NCI-H345 treated with DMSO at 0.1 percent for 48 hours (cell line): ENCODE data around the gene CARD9.
"Not testable (repeated sequence)": the region's sequence is repeated elsewhere in the genome, so short reads cannot be mapped to it uniquely, and the experiment has no call there.

Source experiments
- DNase-seq: peaks from one replicate; lab custom pipeline; 2025; ENCODE audit not compliant: unreplicated experiment; lab: John Stamatoyannopoulos, UW

CARD9 gene

DNA sequence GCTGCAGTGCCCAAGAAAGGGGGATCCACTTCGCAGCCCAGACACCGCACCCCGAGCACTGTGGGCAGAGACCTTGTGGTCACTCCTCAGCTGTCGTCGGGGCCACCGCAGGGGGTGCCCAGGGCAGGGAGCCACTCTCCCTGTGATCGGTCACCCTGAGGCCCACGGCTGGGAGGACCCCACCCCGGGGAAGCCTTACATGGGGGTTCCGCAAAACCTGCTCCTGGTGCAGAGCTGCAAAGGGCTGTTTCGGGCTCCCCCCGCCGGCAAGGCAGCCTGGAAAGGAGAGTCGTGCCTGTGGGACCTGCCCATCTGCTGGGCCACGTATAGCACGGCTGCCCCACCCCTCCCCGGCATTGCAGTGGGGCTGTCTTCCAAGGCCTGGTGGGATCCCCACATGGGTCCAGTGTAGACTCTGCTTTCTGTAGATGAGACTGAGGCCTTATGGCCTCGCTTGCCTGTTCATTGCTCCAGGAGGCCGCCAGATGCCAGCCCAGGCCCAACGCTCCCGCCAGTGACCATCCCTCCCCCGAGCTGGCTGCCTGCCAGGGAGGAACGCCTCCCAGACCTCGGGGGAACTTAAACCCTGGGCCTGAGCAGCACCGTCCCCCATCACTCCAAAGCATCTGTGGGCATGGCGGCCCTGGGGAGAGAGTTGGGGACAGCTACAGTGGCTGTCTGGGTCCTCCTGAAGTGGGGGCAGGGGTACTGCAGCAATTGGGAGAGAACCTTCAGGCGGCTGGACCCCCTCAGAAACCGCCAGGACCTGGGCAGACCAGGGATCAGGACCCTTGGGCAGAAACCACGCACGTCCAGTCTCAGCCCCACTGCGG is 8.3 kb downstream of the CARD9 start:
- DNase-seq = no peak

GRCh38 chr9:136363949-136364748 is 9.3 kb downstream of the CARD9 start:
- no peak for DNase-seq

GRCh38 chr9:136363106-136363948 is 10.1 kb downstream of the CARD9 start, which contains the start of gene DNLZ:
Gene DNLZ, minus strand, starts transcription at chr9:136363744. Its CDS starts 30 bp downstream, at chr9:136363714.
- peak; percentile 82 for DNase-seq

DNA sequence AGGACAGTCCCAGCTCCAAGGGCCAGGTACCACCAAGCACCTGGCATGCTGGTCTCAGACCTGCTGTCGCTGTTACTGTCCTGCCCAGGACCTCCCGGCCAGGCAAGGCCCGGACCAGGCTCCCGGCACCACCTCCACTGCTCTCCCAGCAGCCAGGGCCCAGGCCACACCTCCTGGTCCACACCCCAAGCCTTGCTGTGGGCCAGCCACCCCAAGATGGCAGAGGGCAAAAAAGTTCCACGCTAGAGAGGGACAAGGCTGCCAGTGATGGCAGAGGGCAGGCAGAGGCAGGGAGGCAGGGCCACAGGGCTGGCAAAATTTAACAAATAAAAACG is 11.1 kb downstream of the CARD9 start:
- no peak for DNase-seq

DNA sequence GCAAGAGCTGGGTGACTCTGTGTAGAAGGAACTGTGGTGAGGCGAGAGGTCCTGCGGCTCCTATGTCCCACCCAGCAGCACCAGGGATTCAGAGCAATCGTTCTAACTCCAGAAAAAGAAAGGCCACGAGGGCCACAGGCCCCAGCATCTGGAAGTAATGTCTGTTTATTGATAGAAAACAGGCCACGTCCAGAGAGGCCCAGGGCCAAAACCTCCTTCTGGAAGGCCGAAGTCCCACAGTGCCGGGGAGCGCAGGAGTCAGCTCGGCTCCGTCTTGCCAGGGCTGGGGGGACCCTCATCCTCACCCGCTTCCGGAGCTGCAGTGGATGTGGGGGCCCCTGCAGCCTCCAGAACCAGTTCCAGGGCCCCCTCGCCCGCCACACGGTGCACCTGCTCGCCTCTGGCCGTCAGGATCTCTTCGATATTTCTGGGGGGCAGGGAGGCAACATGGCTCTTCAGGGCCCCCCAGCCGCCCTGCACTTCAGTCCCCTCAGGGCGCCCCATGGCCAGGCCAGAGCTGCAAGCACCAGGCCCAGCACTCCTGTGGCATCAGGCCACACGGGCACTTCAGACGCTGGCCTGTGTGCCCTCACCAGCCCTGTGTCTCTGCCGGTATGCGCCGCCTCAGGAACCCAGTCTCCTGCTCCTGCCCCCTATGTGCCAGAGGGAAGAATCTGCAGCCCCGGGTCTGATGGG is 11.6 kb downstream of the CARD9 start:
- no peak for DNase-seq

- no peak for DNase-seq
Observed at GRCh38 chr9:136361047-136361753, 12.3 kb downstream of the CARD9 start.

DNA sequence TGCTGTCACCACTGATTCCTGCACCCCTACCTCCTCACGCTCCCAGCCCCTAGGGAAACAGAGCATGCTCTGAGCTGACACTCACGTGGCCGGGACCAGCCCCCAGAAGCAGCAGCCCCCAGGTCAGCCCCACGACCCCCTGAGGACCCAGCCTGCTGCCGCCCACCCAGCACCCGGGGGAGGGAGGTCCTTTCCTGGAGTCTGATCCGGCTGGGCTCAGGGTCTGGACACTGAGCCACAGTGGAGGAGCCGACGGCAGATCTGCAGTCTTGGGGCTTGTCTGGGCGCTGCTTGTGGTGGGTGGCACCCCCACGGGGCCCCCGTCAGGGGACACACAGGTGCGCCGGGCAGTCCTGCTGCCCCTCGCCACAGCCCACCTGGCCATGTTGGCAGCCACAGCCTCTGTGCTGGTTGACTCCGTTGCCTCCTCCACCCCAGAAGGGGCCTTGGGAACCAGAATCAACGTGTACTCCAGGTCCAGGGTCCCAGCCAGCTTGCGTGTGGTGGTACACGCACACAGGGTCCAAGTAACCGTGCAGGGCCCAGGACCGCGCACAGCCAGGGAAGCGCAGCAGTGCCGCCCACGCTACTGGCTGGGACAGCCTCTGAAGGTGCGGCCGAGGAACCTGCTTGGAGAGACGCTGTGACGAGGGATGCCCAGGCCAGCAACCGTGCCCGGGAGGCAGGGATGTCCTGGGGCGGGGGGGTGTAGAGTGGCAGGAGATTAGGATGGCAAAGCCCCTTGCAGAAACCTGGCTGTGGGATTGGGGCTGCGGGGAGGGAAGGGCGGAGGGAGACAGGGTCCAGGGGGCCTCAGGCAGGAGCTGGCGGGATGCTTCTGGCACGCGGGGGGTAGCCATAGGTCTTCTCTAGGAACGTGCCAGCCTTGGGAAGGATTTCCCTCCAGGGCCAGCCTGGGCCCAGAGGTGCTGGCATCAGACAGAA is 13.4 kb downstream of the CARD9 start:
- DNase-seq = no peak

DNA sequence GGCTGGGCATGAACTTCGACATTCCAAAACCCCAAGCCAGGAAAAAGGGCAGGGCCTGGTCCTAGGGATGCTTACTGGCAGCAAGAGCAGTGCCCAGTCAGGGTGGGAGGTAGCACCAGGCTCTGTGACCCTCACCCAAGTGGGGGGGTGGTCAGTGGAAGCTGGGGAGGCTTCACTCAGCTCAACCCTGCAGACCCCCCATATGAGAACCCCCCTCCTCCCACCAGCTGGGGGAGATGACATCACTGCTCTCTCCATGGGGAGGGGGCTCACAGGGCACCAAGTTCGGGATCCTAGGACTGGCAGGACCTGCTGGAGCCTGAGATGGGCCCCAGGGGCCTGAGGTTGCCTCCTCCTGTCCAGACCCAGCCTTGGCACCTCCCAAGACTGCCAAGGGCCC is 14.6 kb downstream of the CARD9 start:
- no peak for DNase-seq

DNA sequence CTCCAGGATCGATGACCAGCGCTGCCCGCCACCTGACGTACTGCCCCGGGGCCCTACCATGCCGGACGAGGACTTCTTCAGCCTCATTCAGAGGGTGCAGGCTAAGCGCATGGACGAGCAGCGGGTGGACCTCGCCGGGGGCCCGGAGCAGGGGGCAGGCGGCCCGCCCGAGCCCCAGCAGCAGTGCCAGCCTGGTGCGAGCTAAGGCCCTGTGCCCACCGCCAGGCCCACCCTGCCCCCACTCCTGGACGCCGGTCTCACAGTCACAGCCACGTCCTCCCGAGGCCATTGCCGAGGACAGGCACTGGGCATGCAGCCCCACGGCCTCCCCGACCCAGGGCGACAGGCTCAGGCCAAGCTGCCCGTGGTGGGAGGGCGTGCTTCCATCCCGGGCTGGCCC is 15.5 kb downstream of the CARD9 start:
- DNase-seq = no peak

DNA sequence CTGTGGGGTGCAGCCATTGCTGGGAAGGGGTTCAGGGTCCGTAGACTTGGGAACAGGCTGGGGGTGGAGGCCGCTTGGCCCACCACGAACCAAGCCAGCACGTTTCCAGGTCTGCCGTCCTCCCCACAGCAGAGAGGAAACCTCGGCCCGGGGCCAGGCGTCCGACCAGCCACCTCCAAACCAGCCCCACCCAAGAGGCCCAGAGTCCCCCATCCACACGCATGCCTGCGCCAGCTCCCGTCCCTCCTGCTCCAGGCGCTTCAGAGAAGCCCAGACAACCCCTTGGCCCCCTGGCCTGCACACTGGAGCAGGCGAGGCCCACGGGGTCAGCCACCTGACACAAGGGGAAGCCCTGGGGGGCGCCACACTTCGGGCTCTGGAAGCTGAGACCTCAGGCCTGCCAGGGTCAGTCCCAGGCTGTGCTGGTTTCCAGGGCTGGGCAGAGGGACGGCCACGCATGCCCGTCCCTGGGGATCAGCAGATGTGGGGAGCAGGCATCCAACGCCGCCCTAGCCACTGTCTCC is 16.2 kb downstream of the CARD9 start:
- no peak for DNase-seq

DNA sequence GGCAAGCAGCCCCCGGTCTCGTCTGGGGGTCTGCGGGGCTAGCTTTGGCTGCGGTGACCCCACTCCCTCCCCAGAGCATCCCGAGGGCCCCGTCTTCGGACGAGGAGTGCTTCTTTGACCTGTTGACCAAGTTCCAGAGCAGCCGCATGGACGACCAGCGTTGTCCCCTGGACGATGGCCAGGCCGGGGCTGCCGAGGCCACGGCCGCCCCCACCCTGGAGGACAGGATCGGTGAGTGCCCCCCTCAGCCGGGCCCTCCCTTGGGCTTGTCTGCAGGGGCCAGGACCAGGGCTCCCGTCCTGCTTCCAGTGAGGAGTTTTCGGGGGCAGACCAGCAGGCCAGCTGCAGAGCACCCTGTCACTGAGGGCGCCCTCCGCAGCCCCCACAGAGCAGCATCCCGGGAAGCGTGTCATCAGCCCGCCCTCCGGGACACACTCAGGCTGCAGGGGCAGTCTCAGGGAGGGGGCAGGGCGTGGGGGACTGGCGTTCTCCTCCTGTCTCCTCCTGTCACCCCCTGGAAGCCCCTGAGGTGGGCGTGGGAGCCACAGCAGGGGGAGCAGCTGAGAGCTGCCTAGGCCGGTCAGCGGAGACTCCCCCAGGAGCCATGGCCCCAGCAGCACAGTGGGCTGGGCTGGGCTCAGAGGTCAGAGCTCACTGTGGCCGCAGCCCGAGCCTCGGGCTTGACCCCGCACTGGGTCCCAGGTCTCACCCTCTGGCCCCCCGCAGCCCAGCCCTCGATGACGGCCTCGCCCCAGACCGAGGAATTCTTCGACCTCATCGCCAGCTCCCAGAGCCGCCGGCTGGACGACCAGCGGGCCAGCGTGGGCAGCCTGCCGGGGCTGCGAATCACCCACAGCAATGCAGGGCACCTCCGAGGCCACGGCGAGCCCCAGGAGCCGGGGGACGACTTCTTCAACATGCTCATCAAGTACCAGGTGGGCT is 17.6 kb downstream of the CARD9 start:
- DNase-seq = no peak

GRCh38 chr9:136354592-136355085 is 18.8 kb downstream of the CARD9 start:
- DNase-seq = no peak

DNA sequence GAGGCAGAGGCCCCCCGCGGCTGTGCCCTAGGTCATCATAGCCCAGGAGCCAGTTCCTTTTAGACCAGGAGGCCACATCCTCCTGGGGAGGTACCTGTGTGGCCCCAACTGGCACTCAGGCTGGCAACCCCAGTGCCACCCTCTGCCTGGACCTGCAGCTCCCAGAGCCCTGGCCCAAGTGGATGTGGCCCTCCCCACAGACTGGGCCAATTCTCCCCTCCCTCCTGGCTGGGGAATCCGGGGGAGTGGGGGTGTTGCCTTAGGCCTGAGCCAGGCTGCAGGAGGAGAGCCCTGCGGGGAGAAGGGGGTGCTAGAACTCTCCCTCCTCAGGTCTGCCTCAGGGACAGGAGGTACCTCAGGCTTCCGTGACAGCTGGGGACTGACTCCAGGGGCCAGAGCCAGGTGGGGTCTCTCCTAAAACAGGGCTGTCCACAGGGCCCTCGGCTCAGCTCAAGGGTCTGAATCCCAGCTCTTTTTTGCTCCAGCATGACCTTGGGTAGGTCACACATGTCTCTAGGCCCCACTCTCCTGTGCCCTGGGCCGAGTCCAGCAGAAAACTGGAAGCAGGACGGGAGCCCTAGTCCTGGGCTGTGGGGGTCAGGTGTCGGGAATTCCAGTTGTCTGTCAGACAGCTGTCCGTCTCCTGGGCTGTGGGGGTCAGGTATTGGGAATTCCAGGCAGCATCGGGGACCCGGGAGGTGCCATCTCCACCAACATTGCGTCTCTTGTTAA is 19.5 kb downstream of the CARD9 start:
- DNase-seq = no peak

DNA sequence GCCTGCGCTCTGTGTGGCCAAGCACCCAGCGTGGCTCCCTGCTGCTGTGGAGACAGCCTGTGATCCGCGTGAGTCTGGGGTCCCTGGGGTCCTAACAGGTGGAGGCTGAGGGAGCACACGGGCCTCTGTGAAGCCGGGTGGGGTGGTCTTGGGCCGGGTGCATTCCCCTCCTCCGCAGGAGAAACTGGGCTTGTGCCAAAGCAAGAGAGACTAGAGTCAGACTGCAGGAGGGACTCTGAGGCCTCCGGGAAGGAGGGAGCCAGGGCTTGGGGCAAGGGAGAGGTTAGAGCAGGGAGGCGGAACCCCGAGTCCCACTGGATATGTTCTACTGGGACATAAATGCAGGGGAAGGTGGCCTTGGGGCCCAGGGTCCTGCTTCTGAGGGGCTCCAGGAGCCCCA is 20.4 kb downstream of the CARD9 start:
- no peak for DNase-seq

- DNase-seq = no peak
Observed at GRCh38 chr9:136352682-136353081, 20.8 kb downstream of the CARD9 start.

- DNase-seq = not testable (repeated sequence)
Observed at GRCh38 chr9:136351868-136352267, 21.6 kb downstream of the CARD9 start.

DNA sequence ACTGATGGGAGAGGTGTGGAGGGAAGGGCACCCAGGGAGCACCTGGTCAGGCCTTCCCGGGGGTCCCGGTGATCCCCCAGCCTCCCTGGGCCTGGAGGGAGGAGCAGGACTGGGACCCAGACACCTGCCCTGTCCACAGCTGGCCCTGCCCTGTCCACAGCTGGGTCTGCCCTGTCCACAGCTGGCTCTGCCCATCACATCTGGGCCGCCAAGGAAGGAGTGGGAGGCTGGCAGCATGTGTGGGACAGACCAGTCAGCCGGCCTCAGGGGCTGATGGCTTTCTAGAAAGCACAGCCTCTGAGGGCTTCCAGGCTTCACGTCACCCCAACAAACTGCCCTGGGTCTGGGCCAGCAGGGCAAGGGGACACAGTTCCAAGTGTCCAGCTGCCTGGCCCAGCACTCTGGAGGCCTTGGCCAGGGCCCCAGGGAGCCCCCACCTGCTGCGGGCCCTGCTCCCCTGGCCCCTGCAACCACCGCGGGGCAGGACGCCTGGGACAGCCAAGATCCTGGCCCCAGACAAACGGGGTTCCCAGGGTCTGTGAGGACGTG is 22.1 kb downstream of the CARD9 start:
- no peak for DNase-seq
